HCT116 (cell line): ENCODE measurements around the gene SNPH. TPM values are rescaled to one million over a fixed set of nuclear protein-coding genes. Genes with fewer than 3 reads are reported as not detected.

Experiments used
- ATAC-seq: fragments of 200-7000 bp; cut with Tn5 transposase; 2 replicates; pipeline ENCODE4 v1.9.1; 2020; ENCODE audit warnings: mild to moderate bottlenecking, moderate library complexity
- BruUV-seq: library from RNA; stranded (reverse); fragments of 400-500 nt; replicated peaks from 2 replicates; lab custom pipeline; 2021; lab: Mats Ljungman, UMichigan
- CTCF ChIA-PET: fragments of 300-600 bp; sonication (Branson Sonifier 250); formaldehyde crosslinking; loops from one replicate; lab custom pipeline; 2021; ENCODE audit warnings: antibody characterized with exemption; lab: Charles Lee
- POLR2A ChIA-PET: fragments of 300-600, 350-600 bp; sonication (Branson Sonifier 250); formaldehyde crosslinking; loops from one replicate; lab custom pipeline; 2021; ENCODE audit warnings: antibody characterized with exemption; lab: Charles Lee
- RAD21 ChIA-PET, 2 experiments: fragments of 300-600 bp; sonication (Branson Sonifier 250); formaldehyde crosslinking; loops; one replicate each; lab custom pipeline; 2023; ENCODE audit warnings: low total read pairs in 2 of 2; ENCODE audit not compliant: uncharacterized antibody in 2 of 2, unreplicated experiment in 2 of 2, low non-redundant PET in 1 of 2; lab: Charles Lee
- DNase-seq: peaks from one replicate; pipeline ENCODE4 v3.0.0-alpha.2; 2010; ENCODE audit warnings: low read depth, low spot score
- H2AFZ ChIP-seq: fragments of 200-600 bp; shearing (Covaris generic), sonication (generic); 2 replicates; pipeline ENCODE4 v1.6.1; 2017; ENCODE audit warnings: low read depth, mixed run types, mixed read lengths, antibody characterized with exemption, low read length; ENCODE audit not compliant: poor library complexity, severe bottlenecking
- H3K27ac ChIP-seq: 2 replicates; pipeline ENCODE4 v1.5.1; 2012; ENCODE audit warnings: low read depth, low read length
- H3K27me3 ChIP-seq: fragments of 200-600 bp; sonication (generic); 2 replicates; pipeline ENCODE4 v1.6.1; 2016; ENCODE audit warnings: mixed run types, low read length, mixed read lengths; ENCODE audit not compliant: insufficient read depth
- H3K36me3 ChIP-seq, 2 experiments: fragments of 200-500 bp in 1 of 2; fragments of 200-600 bp in 1 of 2; sonication (Bioruptor generic) in 1 of 2; sonication (generic) in 1 of 2; 2 replicates each; pipeline versions ENCODE4 v1.5.1 to v1.6.1; 2014 to 2016; ENCODE audit warnings: low read length in 2 of 2, inconsistent platforms in 1 of 2, mixed read lengths in 1 of 2, mixed run types in 1 of 2; ENCODE audit not compliant: insufficient read depth in 2 of 2, control insufficient read depth in 1 of 2
- H3K4me1 ChIP-seq, 2 experiments: fragments of 200-600 bp in 1 of 2; sonication (generic) in 1 of 2; 2 replicates each; pipeline versions ENCODE4 v1.5.1 to v1.6.1; 2012 to 2017; ENCODE audit warnings: low read length in 2 of 2, inconsistent platforms in 1 of 2, mild to moderate bottlenecking in 1 of 2, mixed read lengths in 1 of 2, mixed run types in 1 of 2, moderate library complexity in 1 of 2; ENCODE audit not compliant: insufficient read depth in 2 of 2, control insufficient read depth in 1 of 2
- H3K4me2 ChIP-seq: fragments of 200-600 bp; sonication (generic); 2 replicates; pipeline ENCODE4 v1.6.1; 2017; ENCODE audit warnings: mixed run types, low read length, mixed read lengths
- H3K4me3 ChIP-seq, 2 experiments: fragments of 200-600 bp in 1 of 2; sonication (generic) in 1 of 2; replicated peaks in 1 of 2; 2 replicates each; pipeline ENCODE4 v1.5.1; 2011 to 2016; ENCODE audit warnings: low read length in 2 of 2, control low read depth in 1 of 2, low read depth in 1 of 2, mild to moderate bottlenecking in 1 of 2, mixed read lengths in 1 of 2, mixed run types in 1 of 2
- H3K79me2 ChIP-seq: fragments of 200-600 bp; sonication (generic); 2 replicates; pipeline ENCODE4 v1.6.1; 2017; ENCODE audit warnings: mild to moderate bottlenecking, mixed run types, low read length, moderate library complexity, mixed read lengths; ENCODE audit not compliant: insufficient read depth
- H3K9ac ChIP-seq: fragments of 200-600 bp; sonication (generic); 2 replicates; pipeline ENCODE4 v1.6.1; 2016; ENCODE audit warnings: low read length, mixed read lengths
- H3K9me2 ChIP-seq: fragments of 200-600 bp; sonication (generic), shearing (Covaris generic); 2 replicates; pipeline ENCODE4 v1.6.1; 2017; ENCODE audit warnings: mixed run types, mild to moderate bottlenecking, moderate library complexity; ENCODE audit not compliant: insufficient read depth
- H3K9me3 ChIP-seq, 2 experiments: fragments of 200-500 bp in 1 of 2; fragments of 200-600 bp in 1 of 2; sonication (Bioruptor generic) in 1 of 2; sonication (generic) in 1 of 2; 2 replicates each; pipeline ENCODE4 v1.6.1; 2014 to 2017; ENCODE audit warnings: low read length in 2 of 2, mixed read lengths in 2 of 2, inconsistent platforms in 1 of 2, low read depth in 1 of 2, mild to moderate bottlenecking in 1 of 2, mixed run types in 1 of 2, moderate library complexity in 1 of 2; ENCODE audit not compliant: control insufficient read depth in 1 of 2, insufficient read depth in 1 of 2
- H4K20me1 ChIP-seq: fragments of 200-600 bp; sonication (generic), shearing (Covaris generic); 2 replicates; pipeline ENCODE4 v1.6.1; 2017; ENCODE audit warnings: mixed run types, mild to moderate bottlenecking, moderate library complexity; ENCODE audit not compliant: insufficient read depth
- ATF3 ChIP-seq: IDR thresholded peaks from 2 replicates; pipeline ENCODE4 v1.6.1; 2012
- CBX3 ChIP-seq: IDR thresholded peaks from 2 replicates; pipeline ENCODE4 v1.6.1; 2012; ENCODE audit warnings: low read depth
- EGR1 ChIP-seq: IDR thresholded peaks from 2 replicates; pipeline ENCODE4 v1.6.1; 2012; ENCODE audit warnings: low read depth
- EZH2phosphoT487 ChIP-seq: fragments of 200-600 bp; IDR thresholded peaks from 2 replicates; pipeline ENCODE4 v1.6.1; 2018; ENCODE audit warnings: antibody characterized with exemption, borderline replicate concordance
- POLR2A ChIP-seq: IDR thresholded peaks from 2 replicates; pipeline ENCODE4 v1.7.0; 2011; ENCODE audit warnings: borderline replicate concordance; ENCODE audit not compliant: insufficient read depth, insufficient read length; ENCODE audit errors: extremely low read depth
- POLR2AphosphoS5 ChIP-seq: IDR thresholded peaks from 2 replicates; pipeline ENCODE4 v1.6.1; 2011; ENCODE audit warnings: mild to moderate bottlenecking, low read depth, low read length, moderate library complexity
- RAD21 ChIP-seq: IDR thresholded peaks from 2 replicates; pipeline ENCODE4 v1.6.1; 2012; ENCODE audit warnings: low read depth, mild to moderate bottlenecking
- REST ChIP-seq: IDR thresholded peaks from 2 replicates; pipeline ENCODE4 v1.6.1; 2012; ENCODE audit warnings: low read depth
- TCF7L2 ChIP-seq: IDR thresholded peaks from 2 replicates; pipeline ENCODE4 v1.7.0; 2011; ENCODE audit warnings: borderline replicate concordance, inconsistent platforms; ENCODE audit not compliant: insufficient read depth, insufficient read length; ENCODE audit errors: extremely low read depth
- ZBTB33 ChIP-seq: IDR thresholded peaks from 2 replicates; pipeline ENCODE4 v1.6.1; 2011; ENCODE audit warnings: mild to moderate bottlenecking, low read length, moderate library complexity; ENCODE audit not compliant: insufficient replicate concordance; ENCODE audit errors: extremely low read depth
- ZFX ChIP-seq: fragments of 450-650 bp; IDR thresholded peaks from 2 replicates; pipeline ENCODE4 v1.6.1; 2017
- intact Hi-C: fragments of 100-400 bp; cut with micrococcal nuclease; formaldehyde crosslinking; loops from 2 replicates; pipeline ENCODE4 v1.10.0; 2022
- total RNA-seq: library from RNA; stranded (reverse); gene quantifications from one replicate; pipeline ENCODE4 v1.2.1, GENCODE V29; 2021; ENCODE audit not compliant: unreplicated experiment

The SNPH gene
- total RNA-seq, 1 experiment from 2014 or later, result 3.2 TPM

- H3K27ac ChIP-seq, result no peak overlapping the region
- no peaks in the 10 kb centered on the region for H3K9me3 ChIP-seq
- DNase-seq (no peak), ATAC-seq (no peak)
- H2AFZ ChIP-seq, result no peak overlapping the region
- H3K4me1 ChIP-seq, result peaks cover 0 to 5% of the 10 kb centered on the region in 2 experiments; a peak in 1 of 4 replicates
- H3K4me2 ChIP-seq, result no peak overlapping the region
- intact Hi-C loops, result no loop called here
- no peaks in the 10 kb centered on the region for H3K27me3 ChIP-seq
- H4K20me1 ChIP-seq, result no peaks in the 10 kb centered on the region
- TF ChIP-seq ATF3 (no peak), ZFX (no peak), POLR2A (no peak), REST (no peak)
- RAD21 ChIA-PET, result no interaction called here
- no TSS peak for BruUV-seq
- no peak overlapping the region for H3K9ac ChIP-seq
- POLR2A ChIA-PET, result no interaction called here
- CTCF ChIA-PET, result no interaction called here
- H3K36me3 ChIP-seq, result peaks cover 3 to 5% of the 10 kb centered on the region in 2 experiments; a peak in 1 of 4 replicates
- H3K79me2 ChIP-seq, result peaks cover 22% of the 10 kb centered on the region; the same call in 1 of the 2 replicates
- H3K4me3 ChIP-seq, result no peak overlapping the region
- H3K9me2 ChIP-seq, result no peaks in the 10 kb centered on the region
Measured at GRCh38 chr20:1346315-1346969, 80.3 kb downstream of the SNPH start.

GRCh38 chr20:1353956-1354355 lies 87.9 kb downstream of the SNPH start:
- peaks cover 8 to 12% of the 10 kb centered on the region in 2 experiments; a peak in 3 of 4 replicates for H3K36me3 ChIP-seq

More at GRCh38 chr20:1353956-1354355, 87.9 kb downstream of the SNPH start:
- DNase-seq (no peak), ATAC-seq (no peak)
- Histone ChIP-seq H3K4me2 (no peak overlapping the region), H3K9ac (no peak overlapping the region), H2AFZ (no peak overlapping the region), H3K4me3 (no peak overlapping the region), H3K27ac (no peak overlapping the region), H3K9me2 (no peaks in the 10 kb centered on the region), H3K79me2 (peaks cover 56% of the 10 kb centered on the region), H3K27me3 (no peaks in the 10 kb centered on the region), H3K9me3 (no peaks in the 10 kb centered on the region), H4K20me1 (0 out of 2 replicates have a peak, but pooled peaks cover 3% of the 10 kb centered on the region), H3K4me1 (no peaks in the 10 kb centered on the region)
- ChIA-PET RAD21 (no interaction called here), POLR2A (no interaction called here), CTCF (no interaction called here)
- BruUV-seq, result no TSS peak
- intact Hi-C loops, result no loop called here
- TF ChIP-seq ZBTB33, result no peak
- no peak for TF ChIP-seq CBX3
- TF ChIP-seq POLR2AphosphoS5, result no peak
- no peak for TF ChIP-seq POLR2A
- no peak for TF ChIP-seq EGR1
- no peak for TF ChIP-seq TCF7L2
- no peak for TF ChIP-seq RAD21
- no peak for TF ChIP-seq EZH2phosphoT487
